Myocyte (in vitro differentiated cells): Measurements from ENCODE around the gene ZNF222. TPM values are rescaled to one million over a fixed set of nuclear protein-coding genes. Genes with fewer than 3 reads are reported as not detected.

Experiments
- DNase-seq: peaks from one replicate; pipeline ENCODE4 v3.0.0-alpha.2; 2012; ENCODE audit warnings: low read depth
- polyA plus RNA-seq: library from polyadenylated mRNA; unstranded; fragments of >200 nt; gene quantifications from one replicate; pipeline ENCODE4 v1.2.1, GENCODE V29; 2012; ENCODE audit warnings: missing spikeins
- total RNA-seq: library from RNA; depleted of rRNA; stranded (reverse); fragments of >200 nt; gene quantifications from 2 replicates; pipeline ENCODE4 v1.2.3, GENCODE V29; 2014

The ZNF222 gene
- 3.0 and 5.6 TPM in 2 replicates for total RNA-seq
- polyA plus RNA-seq: 3.7 TPM

GRCh38 chr19:44025217-44025936 lies at the start of gene ZNF222:
ZNF222 (plus strand) TSS chr19:44025379; CDS start chr19:44025437, 58 bp downstream.
- DNase-seq: peak; percentile 92

DNA sequence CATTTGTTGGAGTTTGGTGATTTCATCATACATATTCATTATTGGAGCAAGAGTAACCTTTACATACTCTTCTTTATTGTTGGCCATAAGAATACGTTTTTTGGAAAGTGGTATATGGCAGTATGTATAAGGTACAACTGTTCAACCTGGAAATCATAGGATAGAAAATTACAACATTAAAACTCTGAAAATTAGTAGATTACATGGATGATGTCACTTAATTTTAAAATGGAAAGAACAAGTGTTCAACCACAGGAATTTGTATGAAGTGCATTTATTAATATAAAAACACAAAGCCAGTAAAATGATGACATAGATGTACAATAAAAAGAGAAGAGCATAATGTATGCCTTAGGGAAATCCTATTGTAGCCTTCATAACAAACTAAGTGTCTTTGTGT lies 48.4 kb upstream of the ZNF222 start:
- no peak for DNase-seq

- DNase-seq: no peak
Observed at GRCh38 chr19:43983544-43983911, 41.7 kb upstream of the ZNF222 start.

DNA sequence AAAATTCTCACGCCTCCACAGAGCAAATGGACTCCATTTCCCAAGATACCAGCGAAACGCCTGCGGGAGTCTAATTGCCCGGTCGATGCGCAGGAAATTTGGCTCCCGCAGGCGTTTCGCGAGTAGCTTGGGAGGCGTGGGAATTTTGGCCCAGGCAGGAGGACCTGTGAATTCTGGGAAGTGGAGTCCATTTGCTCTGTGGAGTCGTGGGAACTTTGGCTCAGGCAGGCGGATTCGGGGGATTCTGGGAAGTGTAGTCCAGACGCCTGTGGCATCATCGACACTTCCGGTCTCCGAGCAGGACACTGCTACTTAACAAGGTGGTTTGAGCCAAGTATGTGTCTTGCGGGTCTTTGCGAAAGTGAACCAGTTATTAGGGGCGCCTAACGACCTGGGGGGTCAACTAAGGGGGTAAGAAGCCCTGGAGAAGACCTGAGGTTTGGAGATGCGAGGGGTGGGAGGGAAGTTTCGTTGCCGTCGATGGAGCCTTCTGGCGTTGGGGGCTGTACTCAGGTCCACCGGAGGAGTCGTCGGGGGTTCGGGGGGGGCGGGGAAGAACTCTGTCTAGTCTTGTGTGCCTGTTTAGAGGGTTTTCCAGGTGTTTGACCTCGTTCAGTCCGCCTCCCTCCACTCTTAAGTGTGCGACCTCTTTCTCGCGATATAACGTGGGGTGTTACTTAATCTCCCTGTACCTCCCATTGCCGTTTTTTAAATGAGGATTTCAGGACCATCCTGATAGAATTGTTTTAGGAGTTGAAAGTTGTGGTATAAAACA lies 41.1 kb upstream of the ZNF222 start, which contains the start of gene ZNF155:
TSS of gene ZNF155 (plus strand) at position 277 of the 775 bp plus-strand sequence. CDS start 4,356 bp downstream, outside the sequence.
- peak; percentile 99 for DNase-seq

GRCh38 chr19:43984687-43985000 lies 40.5 kb upstream of the ZNF222 start:
- DNase-seq: no peak

- DNase-seq: peak; percentile 4
Observed at GRCh38 chr19:43997631-43998290, 27.4 kb upstream of the ZNF222 start.

DNA sequence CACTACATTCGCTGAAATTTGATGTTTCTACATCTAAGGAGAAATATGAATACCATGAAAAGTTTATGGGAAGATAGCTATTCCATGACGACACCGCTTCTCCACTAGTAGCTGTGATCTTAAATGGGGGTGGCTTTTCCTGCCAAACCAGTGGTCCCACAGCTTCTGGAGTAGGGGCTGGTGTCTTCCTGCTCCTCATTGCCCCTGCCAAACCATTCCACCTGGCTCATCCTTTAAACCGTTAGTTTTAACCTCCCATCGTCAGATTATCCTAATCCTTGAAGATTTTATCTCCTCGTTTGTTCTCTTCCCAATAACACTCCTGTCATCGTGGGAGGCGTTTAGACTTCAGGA lies 23.0 kb upstream of the ZNF222 start:
- DNase-seq: no peak

DNA sequence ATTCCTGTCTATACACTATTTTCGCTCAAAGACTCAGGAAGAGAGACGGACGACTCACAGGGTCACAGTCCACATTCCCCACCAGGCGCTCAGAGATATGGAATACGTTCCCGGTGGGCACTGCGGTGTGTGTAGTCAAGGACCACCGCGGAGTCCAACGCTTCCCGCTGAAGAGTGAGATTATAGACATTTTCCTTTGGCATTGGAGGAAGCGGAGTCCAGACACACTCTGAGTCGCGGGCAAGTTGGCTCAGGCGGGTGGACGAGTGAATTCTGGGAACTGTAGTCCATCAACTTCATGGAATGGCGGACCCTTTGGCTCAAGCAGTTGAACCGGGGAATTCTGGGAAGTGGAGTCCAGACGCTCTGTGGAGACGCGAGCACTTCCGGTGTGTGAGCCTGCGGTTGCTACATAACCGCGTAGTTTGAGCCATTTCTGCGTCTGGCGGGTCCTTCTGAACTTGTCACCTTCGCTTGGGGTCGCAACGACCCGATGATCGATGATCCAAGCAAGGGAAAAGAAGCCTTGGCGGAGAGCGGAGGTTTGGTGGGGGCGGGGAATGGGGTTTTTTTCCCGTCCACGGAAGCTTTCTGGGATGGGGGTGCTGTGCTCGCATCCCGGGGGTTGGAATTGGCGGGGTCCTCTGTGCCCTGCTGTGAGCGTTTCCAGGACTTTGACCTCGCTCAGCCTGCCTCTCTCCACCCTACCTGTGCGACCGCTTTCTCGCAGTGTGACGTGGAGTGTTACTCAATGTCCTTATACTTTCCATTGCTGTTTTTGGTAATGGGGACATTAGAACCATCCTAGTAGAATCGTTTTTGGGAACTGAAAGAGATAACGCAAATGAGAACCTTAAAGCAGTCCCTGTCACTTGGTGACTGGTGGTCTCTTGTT lies 22.4 kb upstream of the ZNF222 start, which contains the start of gene ZNF230:
TSS of gene ZNF230 (plus strand) at position 392 of the 895 bp plus-strand sequence. CDS start 4,122 bp downstream, outside the sequence.
- DNase-seq: peak; percentile 97

DNA sequence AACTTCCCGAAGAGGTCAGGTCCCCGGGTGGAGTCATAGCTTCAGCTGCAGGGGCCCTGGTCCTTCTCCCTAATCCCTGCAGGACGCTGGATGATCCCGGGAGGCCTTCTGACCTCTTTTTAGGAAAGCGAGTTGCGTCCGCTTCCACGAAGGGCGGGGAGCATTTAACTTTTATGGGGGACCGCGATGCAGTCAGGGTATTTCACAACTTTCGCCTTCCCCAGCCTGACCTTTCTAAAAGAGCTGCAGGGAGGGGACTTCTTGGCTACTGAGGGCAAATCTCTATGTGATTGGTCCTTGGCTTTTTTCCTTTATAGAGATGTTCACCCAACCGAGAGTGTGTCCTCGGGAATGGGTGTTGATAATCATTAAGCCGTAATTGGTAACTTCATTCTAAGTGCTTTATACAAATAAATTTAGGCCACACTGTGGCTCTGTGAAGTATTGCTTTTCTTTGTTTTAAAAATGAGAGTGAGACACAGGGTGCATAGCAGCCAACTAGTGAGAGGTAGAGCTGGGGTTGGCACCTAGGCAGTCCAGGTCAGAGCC lies 21.6 kb upstream of the ZNF222 start:
- peak; percentile 6 for DNase-seq

DNA sequence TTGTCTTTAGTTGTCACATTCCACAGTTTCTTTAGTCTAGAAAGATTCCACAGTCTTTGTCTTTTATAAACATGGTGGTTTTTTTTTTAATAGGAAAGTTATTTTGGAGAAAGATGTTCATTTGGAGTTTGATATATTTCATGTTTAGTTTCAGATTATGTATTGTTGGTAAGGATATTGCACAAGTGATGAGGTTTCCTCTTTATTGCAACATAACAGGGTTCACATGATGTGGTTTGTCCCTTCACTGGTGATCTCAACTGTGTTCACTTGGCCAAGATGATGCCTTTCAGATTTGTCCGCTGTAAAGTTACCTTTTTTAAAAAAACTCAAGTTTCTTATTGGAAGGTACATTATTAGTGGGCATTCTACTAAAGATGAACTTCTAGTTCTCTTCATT lies 19.2 kb upstream of the ZNF222 start:
- no peak for DNase-seq

GRCh38 chr19:44007473-44007872 lies 17.7 kb upstream of the ZNF222 start:
- no peak for DNase-seq

DNA sequence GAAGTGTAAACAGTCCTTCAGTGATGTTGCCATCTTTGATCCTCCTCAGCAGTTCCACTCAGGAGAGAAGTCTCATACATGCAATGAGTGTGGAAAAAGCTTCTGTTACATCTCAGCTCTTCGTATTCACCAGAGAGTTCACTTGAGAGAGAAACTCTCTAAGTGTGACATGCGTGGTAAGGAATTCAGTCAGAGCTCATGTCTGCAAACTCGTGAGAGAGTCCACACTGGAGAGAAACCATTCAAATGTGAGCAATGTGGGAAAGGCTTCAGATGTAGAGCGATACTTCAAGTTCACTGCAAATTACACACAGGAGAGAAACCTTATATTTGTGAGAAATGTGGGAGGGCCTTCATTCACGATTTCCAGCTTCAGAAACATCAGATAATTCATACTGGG lies 14.7 kb upstream of the ZNF222 start:
- DNase-seq: no peak

GRCh38 chr19:44019498-44019897 lies 5.7 kb upstream of the ZNF222 start:
- no peak for DNase-seq

- peak; percentile 55 for DNase-seq
Observed at GRCh38 chr19:44021221-44021620, 4.0 kb upstream of the ZNF222 start.

DNA sequence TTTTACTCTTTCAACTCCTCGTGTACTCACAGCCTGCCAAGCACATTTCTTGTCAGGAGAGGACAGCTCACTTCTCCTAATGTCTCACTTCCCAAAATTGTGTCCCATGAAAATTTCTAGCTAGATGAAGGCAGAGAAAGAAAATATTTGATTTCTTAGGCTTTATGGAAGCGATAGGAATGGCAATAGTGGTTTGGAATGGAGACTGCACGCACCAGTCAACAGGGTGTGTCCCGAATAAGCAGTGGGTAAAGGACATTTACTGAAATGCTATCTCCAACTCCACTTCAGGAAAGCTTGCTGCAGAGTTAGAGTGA lies 321 bp upstream of the ZNF222 start:
- DNase-seq: no peak

GRCh38 chr19:44026622-44027021 lies 1.4 kb downstream of the ZNF222 start:
- no peak for DNase-seq

DNA sequence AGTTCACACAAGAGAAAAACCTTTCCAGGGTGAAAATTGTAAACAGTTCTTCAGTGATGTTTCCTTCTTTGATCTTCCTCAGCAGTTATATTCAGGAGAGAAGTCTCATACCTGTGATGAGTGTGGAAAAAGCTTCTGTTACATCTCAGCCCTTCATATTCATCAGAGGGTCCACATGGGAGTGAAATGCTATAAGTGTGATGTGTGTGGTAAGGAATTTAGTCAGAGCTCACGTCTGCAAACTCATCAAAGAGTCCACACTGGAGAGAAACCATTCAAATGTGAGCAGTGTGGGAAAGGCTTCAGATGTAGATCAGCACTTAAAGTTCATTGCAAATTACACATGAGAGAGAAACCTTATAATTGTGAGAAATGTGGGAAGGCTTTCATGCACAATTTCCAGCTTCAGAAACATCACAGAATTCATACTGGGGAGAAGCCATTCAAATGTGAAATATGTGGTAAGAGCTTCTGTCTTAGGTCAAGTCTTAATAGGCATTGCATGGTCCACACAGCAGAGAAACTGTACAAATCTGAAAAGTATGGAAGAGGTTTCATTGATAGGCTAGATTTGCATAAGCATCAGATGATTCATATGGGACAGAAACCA lies 6.9 kb downstream of the ZNF222 start:
- no peak for DNase-seq

- no peak for DNase-seq
Observed at GRCh38 chr19:44042147-44042546, 17.0 kb downstream of the ZNF222 start.

DNA sequence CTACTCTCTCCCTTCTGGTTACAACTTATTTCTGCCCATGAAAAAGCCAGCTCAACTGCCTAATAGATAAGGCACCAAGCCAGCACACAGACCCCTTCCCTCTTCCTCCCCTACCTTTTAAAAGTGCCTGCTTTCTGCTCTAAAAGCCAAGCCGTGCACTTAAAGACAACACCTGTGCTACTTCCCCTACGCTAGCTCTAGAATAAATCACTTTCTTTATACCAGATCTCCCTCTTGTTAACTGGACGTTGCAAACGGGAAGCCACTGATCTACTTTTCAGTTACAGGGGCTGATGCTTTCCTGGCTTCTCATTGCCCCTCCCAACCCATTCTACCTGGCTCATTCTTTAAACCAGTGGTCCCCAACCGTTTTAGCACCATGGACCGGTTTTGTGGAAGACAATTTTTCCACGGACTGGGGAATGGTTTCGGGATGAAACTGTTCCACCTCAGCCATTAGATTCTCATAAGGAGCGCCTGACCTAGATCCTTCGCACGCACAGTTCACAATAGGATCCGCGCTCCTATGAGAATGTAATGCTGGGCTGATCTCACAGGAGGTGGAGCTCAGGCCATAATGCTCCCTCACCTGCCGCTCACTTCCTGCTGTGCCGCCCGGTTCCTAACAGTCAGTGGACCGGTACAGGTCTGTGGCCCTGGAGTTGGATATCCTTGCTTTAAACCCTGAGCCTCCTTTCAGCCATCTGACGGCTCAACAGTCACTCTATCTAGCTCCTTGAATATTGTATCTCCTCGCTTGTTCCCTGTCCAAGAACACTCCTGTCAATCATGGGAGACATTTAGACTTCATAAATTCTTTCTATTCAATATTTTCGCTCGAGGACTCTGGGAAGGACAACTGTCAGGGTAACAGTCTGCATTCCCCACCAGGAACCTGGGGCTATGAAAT lies 25.8 kb downstream of the ZNF222 start:
- no peak for DNase-seq
